Measurements from ENCODE around the gene CLDND1. TPM values are rescaled to one million over a fixed set of nuclear protein-coding genes. Genes with fewer than 3 reads are reported as not detected.
A peak's percentile ranks its signal among the peaks of the same experiment; 100 is the strongest.

CLDND1 gene
- total RNA-seq, 1 donor from 2014 or later = 260 TPM

DNA sequence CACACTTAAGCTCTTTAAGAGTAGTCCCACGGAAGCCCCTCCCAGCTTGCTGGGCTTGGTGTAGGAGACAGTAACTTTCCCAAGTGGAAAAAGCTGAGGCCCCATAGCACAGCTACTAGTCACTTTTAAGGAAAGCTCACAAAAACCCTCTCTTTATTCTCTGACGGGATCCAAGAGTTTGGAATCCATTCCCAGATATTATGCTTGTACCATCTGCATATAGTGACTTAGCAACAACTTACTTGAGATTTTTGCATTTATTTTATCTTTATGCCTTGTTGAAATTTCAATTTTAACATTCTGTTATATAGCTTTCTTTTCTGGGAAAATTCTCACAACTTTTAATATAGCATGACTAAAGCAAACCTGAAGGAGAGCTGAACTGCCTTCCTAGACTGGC is 28.5 kb upstream of the CLDND1 start:
- no peak for DNase-seq

DNA sequence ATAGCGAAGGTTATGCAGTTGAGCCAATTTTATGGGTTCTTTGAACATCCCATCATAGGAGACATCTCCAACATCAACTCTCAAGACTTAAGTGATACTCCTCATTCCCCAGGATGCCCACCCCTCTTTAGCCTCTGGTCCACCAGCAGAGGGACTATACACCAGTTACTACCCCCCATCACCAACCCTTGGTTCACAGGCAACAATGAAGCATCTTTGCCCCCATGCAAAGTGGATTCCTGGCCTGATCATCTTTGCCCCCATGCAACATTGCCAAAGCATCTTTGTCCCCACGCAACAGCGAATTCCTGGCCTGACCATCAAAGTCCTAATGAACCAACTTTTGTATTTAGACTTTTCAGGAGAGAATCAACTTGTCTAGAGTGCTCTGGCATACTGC is 28.1 kb upstream of the CLDND1 start:
- no peak for DNase-seq

DNA sequence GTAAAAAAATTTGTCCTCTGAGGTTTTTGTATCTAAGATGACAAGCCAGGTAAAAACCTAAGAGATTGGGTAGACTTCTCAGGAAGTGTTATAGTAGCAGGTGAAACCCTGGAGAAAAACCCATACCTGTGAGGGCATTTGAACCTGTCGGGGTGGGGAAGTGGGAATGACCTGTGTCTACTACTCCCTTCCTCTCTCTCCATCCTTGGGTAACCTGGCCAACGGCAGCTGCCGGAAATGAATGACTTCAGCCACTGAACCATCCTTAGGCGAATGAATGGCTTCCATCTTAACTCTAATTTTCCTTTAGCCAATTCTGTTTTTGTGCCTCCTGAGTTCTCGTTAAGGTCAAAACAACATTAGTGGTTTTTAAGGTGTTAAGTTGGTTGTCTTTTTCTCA is 25.8 kb upstream of the CLDND1 start:
- no peak for DNase-seq

DNA sequence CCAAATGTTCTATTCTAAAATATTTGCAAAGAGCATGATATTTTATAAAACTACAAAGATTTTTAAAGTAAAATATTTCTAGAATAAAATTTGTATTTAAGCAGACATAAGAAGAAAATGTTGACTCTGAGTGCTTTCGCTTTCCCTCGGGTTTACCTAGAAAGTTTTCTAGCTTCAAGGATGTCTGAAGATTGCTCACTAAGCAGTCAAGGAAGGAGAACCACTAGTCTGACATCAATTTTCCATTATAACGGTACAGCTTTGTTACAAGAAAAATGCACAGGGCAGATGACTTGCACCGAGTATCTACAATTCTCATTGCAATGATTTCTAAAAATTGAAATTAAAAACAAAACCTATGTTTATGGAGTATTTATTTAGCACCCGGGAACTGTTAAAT is 23.2 kb upstream of the CLDND1 start:
- no peak for DNase-seq

DNA sequence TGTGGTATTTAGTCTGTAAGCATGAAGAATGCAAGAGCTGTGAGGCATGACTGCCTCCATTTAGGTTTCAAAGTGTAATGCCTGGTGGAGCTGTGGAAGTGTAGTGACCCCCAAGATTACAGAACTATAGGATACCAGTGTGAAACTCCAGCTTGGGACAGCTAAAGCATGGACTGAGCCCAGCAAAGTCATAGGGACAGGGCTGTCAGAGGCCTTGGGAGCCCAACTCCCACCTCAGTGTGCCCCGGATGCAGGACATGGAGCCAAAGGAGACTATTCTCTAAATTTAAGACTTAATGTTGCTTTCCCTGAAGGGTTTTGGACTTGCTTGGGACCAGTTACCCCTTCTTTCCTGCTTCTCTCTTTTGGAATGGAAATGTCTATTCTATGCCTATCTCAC is 19.9 kb upstream of the CLDND1 start:
- DNase-seq = no peak

DNA sequence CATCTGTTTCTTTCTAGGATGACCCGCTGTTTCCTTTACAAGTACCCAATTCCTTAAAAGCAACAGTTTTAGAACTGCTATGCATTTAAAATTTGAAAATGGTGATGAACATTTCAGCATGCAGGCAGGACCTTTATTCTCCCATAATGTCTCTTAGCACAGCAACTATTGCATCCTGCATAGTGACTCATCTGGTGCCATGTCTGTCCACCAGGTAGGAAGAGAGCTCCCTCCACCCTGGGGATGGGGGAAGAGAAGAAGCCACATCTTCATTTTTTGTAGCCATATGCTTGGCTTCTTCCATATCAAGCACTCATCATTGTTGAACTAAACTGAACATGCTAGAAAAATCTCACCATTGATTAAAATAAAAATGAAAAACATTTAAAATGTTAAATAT is 19.0 kb upstream of the CLDND1 start:
- no peak for DNase-seq

DNA sequence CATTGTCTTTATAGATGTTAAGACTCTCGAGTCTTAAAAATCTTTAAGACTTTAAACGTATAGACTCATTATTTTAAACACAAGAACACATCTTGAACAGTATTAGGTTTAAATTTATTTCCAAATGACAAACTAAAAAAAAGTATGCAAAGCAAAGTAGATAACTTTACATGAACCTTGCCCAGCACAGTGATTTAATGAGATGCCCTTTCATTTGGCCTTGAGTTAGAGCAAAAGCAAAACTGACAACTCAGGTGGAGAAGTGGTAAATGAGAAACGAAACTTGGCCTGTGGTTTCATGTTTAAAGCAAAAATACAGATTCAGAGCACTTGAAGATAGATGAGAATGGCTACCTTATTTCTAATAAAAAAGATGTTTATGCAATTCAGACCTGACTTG is 17.6 kb upstream of the CLDND1 start:
- no peak for DNase-seq

DNA sequence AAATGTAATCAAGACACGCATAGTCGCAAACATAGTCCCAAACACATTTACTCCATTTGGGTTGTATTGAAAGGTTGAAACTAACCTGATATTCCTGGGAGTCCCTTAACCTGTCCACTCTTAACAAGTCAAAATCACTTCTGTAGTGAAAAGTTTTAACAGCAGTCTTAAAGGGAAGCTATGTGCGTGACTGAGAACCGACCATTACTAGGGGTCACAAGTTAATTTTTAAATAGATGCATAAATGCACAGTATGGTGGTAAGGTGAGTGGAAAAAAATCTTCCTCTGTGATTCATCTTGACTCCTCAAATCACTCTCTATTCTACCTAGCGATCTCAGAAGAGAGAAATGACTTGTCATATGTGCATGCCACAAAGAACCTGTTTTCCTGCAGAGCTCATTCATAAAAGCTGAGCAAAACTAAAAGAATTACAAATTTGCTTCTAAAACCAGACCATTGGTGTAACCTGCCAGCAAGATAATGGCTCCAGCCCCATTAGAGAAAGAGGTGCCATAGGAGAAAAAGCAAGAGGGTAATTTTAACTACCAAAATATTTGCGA is 13.8 kb upstream of the CLDND1 start:
- no peak for DNase-seq

DNA sequence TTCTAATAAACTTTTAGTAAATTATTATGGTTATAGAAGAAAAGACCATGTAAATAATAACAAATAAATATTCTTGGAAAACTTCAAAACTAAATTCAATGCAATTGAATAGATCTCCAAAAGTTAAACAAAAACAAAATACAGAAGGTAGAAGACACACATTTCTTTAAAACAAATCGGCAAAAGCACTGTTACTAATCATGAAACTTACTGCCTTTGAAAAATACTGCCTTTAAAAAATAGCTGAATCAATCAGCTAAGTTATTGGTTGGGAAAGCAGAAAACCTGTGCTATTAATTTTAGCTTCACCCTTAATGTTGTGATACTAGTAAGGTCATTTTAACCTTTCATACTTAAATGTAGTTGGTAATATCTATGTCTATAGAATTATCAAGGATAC is 12.0 kb upstream of the CLDND1 start:
- DNase-seq = no peak

DNA sequence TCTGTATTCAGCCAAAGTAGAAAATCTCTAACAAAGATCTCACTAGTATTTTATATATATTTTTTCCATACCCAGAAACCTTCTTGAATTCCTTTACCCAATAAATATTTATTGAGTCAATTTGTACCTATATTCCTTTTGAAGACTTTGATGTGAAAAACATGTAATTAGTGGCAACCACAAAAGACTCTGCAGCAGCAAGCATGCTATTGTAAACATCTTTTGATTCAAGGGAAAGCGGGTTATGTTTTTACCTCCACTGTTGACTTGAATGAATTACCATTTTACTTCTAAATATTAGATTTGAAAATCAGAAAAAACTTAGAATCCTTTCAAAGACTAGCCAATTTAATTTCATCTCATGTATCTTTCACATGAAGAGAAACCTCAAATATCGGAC is 11.5 kb upstream of the CLDND1 start:
- no peak for DNase-seq

DNA sequence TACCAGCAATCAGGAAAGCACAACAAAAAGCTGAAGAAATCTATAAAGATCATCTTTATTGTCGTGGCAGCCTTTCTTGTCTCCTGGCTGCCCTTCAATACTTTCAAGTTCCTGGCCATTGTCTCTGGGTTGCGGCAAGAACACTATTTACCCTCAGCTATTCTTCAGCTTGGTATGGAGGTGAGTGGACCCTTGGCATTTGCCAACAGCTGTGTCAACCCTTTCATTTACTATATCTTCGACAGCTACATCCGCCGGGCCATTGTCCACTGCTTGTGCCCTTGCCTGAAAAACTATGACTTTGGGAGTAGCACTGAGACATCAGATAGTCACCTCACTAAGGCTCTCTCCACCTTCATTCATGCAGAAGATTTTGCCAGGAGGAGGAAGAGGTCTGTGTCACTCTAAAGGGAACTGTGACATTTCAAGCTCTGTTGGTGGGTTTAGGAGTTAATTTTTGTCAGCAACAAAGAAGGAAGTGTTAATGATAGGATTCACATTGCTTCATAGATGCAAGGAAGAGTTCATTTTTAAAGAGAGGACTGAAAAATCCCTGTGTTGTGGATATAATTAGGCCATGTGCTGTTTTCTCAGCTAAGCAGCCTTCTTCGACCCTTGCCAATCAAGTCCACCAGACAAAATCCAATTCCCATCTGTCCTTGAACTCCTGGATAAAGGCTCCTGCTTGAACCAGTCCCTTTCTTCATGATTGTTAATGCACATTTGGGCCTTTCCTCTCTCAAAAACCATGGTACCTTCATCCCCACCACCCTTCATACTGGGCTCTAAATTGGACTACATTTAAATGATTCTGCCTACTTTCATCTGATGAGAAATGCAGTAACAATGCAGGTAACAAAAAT is 10.2 kb upstream of the CLDND1 start:
- no peak for DNase-seq

DNA sequence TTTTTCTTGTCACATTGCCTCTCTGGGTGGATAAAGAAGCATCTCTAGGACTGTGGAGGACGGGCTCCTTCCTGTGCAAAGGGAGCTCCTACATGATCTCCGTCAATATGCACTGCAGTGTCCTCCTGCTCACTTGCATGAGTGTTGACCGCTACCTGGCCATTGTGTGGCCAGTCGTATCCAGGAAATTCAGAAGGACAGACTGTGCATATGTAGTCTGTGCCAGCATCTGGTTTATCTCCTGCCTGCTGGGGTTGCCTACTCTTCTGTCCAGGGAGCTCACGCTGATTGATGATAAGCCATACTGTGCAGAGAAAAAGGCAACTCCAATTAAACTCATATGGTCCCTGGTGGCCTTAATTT is 9.6 kb upstream of the CLDND1 start:
- no peak for DNase-seq

DNA sequence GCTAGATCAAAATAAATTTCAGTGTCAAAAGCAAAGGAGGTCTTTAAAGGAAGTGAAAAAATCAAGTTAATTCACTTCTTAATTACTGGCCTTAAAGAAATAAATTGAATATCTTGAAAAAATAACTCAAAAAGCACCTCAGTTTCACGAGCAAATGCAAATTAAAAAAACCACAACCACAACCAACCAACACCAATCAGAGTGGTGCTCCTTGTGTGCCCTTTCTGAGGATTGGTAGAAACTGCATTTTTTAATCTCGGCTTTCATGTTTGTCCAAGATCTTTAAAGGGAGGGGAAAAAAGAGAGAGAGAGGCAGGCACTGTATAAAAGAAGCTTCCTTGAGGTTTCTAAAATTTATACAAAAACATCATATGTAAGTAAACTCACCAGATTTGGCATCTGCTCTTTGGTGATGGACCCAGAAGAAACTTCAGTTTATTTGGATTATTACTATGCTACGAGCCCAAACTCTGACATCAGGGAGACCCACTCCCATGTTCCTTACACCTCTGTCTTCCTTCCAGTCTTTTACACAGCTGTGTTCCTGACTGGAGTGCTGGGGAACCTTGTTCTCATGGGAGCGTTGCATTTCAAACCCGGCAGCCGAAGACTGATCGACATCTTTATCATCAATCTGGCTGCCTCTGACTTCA is 9.0 kb upstream of the CLDND1 start, which contains the start of gene GPR15:
Gene GPR15 (plus strand): TSS at position 357 of the 653 bp plus-strand sequence. CDS start 56 bp downstream, at position 413.
- no peak for DNase-seq

DNA sequence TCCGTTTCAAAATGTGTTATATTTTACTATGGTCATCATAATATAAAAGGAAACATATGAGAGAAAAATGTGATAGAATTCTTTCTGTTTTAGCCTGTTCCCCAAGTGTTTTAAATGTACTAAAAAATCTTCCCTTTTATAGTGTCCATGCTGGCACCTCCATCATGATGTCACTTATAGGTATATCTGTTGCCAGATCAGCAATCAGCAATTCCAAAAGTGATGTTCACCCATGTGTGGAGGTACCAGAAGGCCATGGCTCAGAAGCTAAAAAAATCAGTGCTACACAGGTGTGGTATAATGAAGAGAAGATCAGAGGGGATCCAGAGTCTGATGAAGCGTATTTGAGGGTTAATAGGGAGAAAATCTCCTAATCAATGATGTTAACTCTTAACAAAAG is 8.0 kb upstream of the CLDND1 start:
- DNase-seq = no peak

DNA sequence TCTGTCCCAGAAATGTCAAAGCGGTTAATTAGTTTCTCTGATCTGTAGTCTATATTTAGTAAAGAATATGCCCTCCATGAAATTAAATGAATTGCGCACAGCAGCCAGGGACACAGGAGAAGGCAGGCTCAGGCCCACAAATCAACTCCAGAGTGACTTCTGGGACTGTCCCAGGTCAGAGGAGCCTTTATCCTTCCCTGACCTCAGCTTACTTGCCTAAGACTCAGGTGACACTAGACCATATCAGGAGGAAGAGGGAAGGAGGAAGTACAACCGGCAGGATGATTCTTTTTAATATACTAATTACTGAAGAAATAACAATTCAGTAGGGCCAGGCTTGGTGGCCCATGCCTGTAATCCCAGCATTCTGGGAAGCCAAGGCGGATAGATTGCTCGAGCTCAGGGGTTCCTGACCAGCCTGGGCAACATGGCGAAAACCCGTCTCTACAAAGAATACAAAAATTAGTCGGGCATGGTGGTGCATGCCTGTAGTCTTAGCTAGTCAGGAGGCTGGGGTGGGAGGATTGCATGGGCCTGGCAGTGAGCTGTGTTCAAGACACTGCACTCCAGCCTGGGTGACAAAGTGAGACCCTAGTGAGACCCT is 7.3 kb upstream of the CLDND1 start:
- no peak for DNase-seq

DNA sequence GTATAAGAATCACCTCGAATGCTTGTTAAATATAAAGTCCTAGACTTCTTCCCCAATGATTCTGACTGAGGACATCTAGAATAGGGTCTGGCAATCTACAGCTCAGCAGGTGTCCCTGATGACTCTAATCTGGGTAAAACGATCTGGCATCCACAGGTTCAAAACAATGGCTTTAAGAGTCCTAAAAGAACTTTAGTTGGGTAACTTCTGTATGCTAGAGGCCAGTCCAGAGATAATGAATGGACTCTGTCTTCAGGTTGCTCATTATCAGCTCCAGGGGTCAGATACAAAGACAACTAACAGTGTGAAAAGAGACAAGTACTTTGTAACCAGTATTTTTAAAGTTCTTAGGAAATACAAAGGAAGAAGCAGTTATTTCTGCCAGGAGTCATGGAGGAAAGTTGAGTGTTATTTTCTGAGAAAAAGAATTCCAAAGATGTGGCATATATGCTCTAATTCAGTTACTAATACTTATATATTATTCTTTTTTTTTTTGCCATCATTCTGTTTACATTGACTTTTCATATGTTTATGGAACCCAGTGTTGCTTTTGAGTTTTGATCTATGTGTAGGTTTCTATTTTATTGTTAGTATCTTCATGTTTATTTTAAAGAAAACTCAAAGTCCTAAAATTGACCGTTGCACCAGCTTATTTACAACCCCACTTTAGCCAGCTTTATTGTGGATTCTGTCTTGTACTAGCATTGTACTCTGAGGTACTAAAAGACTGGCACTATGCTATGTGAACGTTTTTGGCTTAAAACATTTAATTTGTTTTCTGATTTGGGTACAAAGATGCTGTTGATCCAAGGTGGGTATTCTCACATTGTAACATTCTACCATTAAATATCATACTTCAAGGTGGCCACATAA is 6.0 kb upstream of the CLDND1 start:
- DNase-seq = no peak

DNA sequence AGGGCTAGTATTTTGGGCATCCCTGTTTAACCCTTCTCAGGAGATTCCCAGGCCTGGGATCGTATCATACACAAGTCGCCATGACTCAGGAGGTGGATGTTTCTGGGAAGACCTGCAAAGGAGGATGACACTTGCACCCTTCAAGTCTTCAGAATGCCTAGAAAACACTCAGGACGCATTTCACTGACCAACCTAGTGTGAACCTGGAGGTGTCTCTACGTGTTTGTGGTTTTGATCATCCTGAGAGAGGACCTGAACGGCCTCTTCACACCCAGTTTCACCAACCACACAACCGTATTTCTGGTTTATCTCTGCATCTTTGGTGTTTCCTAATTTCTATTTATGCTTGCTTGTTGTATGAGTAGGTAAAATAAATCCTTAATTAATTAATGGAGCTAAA is 2.8 kb upstream of the CLDND1 start:
- no peak for DNase-seq

DNA sequence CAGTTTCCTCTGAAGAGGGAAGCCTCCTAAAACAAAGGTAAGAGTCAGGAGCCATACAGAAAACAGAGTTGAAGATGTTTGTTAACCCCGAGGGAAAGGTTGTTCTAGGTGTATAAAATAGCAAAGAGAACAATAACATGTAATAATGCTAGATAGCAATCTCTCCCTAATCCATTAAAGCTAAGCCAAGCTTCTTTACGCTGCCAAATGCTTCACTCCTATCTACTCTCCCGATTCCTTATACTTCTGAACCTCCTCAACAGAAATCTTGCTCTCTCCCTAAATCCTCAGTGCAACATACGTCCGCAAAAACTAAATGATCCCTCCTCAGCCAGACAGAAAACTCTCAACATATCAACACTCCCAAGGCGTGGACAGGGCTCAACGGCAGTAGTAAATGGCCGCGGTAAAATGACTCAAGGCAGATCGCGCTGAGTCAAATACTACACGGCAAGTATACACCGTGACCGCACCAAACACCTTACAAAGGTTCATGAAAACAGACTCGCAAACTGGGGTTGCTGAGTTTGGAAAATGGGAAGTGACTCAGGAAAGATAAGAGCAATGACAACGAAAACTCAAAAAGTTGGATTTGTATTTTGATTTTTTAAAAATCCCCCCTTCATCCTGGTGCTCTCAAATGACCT is 682 bp downstream of the CLDND1 start:
- peak; percentile 73 for DNase-seq

DNA sequence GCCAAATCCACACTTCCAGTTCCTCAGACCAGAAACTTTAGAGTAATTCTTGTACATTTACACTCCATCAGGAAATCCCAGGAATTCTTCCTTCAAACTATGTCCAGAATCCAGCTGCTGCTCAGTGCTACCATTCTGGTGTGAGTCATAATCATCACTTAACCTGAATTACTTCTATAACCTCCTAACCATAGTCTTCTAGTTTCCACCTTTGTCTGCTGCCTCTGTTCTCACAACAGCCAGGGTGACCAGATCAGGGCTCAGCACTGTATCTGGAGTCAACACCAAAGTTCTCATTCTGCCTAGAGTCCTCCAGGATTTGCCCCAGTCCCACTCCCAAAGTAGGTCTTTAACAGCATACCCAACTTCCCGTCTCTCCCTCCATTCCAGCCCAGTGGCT is 3.4 kb downstream of the CLDND1 start:
- no peak for DNase-seq

DNA sequence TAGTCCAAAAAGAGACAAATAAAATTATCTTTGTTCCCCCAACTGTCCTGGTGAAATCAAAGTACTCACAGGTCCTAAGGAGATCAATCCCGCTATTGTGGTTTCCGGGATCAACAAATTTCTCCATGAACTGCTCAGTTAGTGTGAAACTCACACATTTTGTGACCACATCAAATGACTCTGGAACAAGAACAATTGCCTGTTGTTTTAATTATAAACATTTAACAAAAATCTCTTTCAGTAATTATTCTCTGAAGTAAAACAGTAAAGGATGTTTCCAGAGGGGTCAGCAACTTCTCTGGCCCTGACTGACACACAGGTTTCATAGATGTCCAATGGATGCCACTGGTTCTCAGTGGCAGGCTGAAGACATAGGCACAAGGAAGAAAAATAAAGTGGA is 3.9 kb downstream of the CLDND1 start:
- no peak for DNase-seq

DNA sequence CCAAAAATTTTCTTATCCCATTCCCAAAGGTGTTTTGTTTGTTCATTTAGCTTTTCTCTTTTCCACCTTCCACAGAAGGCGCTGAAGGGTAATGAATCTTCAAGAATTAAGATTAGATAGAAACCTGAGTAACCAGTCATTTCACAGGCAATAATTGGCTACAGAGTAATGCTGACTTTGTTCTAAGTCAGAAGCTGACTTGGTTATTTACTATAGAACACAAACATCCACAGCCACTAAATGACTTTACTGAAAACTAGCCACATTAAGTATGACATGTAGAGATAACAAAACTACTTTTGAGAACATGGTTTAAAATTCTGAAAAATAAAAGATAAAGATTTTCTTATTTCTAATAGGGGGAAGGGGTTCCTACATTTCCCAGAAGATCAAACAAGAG is 7.8 kb downstream of the CLDND1 start:
- DNase-seq = no peak

DNA sequence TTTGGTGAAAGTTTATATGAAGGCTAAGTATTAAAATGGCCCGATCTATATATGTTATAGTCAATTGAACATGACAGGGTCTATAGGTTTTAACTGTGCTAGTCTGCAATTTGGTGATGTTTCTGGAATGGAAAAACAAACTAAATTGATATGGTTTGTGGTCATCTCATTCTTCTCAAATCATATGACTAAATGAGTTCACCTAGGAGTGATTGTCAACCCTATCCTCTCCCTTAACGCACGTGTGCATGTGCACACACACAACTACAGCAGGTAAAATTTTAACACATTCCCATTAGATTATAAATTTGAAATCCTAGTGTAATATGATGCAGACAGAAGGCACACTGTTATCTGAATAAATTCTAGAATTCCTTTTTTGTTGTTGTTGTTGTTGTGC is 9.0 kb downstream of the CLDND1 start:
- DNase-seq = no peak
